Keratinocyte (primary cell): Measurements from ENCODE around the gene GRB10.

Source experiments
- EZH2 ChIP-seq: IDR thresholded peaks from one replicate; pipeline ENCODE4 v1.6.1; 2012; ENCODE audit warnings: inconsistent platforms, mild to moderate bottlenecking, low read length, moderate library complexity
- TF ChIP-seq, protein P1 (sequence below), 3 experiments: IDR thresholded peaks in 1 of 3; conservative IDR thresholded peaks in 1 of 3; optimal IDR thresholded peaks in 1 of 3; 2 replicates in 2 of 3; 3 replicates in 1 of 3; pipeline versions ENCODE3 to v1.5.1; 2011; ENCODE audit warnings: low read length in 3 of 3, mild to moderate bottlenecking in 3 of 3, moderate library complexity in 2 of 3, control low read depth in 1 of 3, inconsistent platforms in 1 of 3; ENCODE audit not compliant: insufficient read depth in 2 of 3; ENCODE audit errors: extremely low read depth in 1 of 3

DNA sequence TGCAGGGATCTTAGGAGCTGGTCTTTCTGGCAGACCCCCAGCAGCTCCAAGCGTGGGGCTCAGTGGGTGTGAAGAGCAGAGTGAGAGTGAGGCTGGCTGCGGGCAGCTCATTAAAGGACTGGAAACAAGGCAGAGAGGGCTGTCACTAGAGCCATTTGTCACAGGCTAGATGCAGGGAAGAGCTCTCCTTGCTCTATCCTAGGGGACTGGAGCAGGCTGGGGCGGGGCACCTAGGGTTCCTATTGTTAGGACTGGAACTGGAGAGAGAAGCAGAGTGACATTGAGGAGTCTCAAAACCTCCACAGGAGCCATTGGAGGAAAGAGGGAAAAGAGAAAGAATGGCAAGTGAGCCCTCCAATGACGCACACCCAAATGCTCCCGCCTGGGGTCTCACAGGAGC, 216.7 kb downstream of the GRB10 start:
- TF ChIP-seq, protein P1, sequence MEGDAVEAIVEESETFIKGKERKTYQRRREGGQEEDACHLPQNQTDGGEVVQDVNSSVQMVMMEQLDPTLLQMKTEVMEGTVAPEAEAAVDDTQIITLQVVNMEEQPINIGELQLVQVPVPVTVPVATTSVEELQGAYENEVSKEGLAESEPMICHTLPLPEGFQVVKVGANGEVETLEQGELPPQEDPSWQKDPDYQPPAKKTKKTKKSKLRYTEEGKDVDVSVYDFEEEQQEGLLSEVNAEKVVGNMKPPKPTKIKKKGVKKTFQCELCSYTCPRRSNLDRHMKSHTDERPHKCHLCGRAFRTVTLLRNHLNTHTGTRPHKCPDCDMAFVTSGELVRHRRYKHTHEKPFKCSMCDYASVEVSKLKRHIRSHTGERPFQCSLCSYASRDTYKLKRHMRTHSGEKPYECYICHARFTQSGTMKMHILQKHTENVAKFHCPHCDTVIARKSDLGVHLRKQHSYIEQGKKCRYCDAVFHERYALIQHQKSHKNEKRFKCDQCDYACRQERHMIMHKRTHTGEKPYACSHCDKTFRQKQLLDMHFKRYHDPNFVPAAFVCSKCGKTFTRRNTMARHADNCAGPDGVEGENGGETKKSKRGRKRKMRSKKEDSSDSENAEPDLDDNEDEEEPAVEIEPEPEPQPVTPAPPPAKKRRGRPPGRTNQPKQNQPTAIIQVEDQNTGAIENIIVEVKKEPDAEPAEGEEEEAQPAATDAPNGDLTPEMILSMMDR (optimal IDR thresholded peaks at IDR 0.05 in 1 of 3, IDR thresholded peaks at IDR 0.05 in 1 of 3, conservative IDR thresholded peaks at IDR 0.05 in 1 of 3; ENCODE audit: extremely low read depth in 1 of 3, insufficient read depth in 2 of 3, low read length in 3 of 3) = no peak
- no peak for TF ChIP-seq EZH2
